Measurements from ENCODE around the gene ABCC2.
"Not testable (repeated sequence)": the region's sequence is repeated elsewhere in the genome, so short reads cannot be mapped to it uniquely, and the experiment has no call there.

The ABCC2 gene

GRCh38 chr10:99782447-99783286 is at the start of gene ABCC2:
Gene ABCC2 (plus strand): TSS chr10:99782640. CDS start chr10:99782845, 205 bp downstream.
- no peak for DNase-seq

DNA sequence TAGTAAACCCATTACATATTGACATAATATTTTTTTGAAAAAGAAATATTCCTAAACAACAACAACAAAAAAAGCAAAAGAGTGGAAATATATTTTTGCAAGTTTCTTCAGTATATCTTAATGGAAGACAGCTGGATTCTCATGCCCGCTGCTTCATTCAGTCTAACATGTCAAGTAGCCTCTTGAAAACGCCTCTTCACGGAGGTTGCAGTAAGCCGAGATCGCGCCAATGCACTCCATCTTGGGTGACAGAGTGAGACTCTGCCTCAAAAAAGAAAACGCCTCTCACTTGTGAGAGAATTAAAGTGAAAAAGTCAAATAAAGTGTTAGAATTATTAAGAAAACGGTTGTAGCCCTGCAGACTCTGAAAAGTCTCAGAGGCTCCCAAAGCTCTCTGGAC is 49.1 kb upstream of the ABCC2 start:
- DNase-seq, result no peak

DNA sequence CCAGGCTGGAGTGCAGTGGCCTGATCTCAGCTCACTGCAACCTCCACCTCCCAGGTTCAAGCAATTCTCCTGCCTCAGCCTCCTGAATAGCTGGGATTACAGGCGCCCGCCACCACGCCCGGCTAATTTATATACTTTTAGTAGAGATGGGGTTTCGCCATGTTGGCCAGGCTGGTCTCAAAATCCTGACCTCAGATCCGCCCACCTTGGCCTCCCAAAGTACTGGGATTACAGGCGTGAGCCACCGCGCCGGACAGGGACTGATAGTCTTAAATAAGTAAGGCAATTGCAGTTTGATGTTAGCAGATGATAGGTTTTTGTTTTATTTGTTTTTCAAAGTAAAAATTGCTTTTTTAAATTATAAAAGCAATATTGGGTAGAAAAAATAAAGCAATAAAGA is 48.3 kb upstream of the ABCC2 start:
- DNase-seq, result not testable (repeated sequence)

DNA sequence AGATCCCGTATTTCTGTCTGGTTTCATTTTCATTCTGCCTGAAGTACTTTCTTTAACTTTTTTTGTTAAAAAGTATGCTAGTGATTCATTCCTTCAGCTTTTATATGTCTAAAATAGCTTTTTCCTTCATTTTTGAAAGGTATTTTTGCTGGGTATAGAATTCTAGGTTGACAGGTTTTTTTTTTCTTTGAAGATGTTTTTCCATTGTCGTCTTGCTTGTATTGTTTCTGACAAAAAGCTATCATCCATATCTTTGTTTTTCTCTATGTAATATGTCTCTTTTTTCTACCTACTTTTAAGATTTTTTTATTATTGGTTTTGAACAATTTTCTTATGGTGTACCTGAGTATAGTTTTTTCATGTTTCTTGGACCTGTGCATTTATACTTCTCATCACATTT is 42.2 kb upstream of the ABCC2 start:
- no peak for DNase-seq

DNA sequence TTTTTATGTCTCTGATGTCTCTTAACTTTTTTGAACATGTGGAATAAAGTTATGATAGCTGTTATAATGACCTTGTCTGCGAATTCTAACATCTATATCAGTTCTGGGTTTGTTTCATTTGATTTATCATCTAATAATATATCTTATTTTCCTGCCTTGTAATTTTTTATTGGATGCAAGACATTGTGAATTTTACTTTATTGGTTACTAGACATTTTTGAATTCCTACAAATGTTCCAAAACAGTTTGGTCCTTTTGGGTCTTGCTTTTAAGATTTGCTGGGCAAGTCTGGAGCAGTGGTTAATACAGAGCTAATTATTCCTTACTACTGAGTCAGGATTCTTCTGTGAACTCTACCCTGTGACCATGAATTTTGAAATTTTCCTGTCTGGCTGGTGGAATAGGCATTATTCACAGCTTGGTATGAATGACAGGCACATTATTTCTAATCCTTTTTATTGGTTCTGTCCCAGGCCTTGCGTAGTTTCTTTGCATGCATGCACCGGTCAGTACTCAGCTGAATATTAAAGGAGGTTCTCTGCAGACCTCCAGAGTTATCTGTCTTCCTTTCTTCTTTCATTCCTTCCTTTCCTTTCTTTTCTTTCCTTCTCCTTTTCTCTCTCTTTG is 41.4 kb upstream of the ABCC2 start:
- DNase-seq, result no peak

GRCh38 chr10:99742254-99742653 is 40.2 kb upstream of the ABCC2 start:
- no peak for DNase-seq

GRCh38 chr10:99742701-99743100 is 39.7 kb upstream of the ABCC2 start:
- DNase-seq, result no peak

DNA sequence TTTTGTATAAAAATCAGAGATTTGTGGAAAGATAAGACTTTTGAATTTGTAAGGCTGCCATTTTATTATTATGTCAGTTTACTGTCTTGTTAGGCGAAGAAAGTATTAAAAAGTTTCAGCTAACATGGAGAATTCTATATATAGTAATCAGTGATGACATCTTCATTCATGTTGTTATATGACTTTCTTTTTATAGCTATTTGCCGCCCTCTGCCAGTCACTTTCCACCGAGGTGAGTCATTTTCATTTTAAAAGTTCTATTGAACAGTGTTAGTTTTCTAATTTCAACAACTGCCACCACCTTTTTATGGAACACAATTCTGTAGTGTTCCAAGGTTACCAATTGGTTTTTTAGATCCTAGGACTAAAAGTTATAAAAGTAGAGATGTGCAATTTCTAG is 38.6 kb upstream of the ABCC2 start:
- DNase-seq, result no peak

DNA sequence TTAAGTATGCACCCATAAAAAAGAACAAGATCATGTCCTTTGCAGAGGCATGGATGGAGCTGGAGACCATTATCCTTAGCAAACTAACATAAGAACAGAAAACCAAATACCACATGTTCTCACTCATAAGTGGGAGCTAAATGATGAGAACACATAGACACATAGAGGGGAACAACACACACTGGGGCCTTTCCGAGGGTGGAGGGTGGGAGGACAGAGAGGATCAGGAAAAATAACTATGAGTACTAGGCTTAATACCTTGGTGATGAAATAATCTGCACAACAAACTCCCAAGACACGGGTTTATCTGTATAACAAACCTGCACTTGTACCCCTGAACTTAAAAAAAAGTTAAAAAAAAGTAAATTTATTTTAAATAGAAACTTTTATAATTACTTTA is 36.3 kb upstream of the ABCC2 start:
- not testable (repeated sequence) for DNase-seq

- DNase-seq, result no peak
Observed at GRCh38 chr10:99748823-99749451, 33.5 kb upstream of the ABCC2 start.

- DNase-seq, result no peak
Observed at GRCh38 chr10:99750641-99751040, 31.8 kb upstream of the ABCC2 start.

DNA sequence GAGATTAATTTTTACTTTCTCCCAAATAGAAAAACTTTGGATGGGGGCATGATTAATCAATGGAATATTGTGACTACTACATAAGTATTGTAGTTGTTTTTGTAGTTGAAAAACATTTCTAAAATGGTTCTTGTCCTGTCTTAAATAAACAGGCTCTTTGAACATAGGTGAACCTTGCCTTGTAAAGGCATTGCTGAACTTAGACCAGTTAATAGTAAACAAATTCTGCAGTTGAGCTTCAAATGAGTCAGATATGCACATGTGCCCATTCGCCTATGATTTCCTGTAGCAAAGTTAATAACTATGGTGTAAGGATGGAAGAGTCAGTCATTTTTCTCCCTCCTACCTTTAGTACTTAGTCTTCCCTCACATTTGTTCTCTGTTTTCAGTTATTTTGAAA is 27.8 kb upstream of the ABCC2 start:
- no peak for DNase-seq

DNA sequence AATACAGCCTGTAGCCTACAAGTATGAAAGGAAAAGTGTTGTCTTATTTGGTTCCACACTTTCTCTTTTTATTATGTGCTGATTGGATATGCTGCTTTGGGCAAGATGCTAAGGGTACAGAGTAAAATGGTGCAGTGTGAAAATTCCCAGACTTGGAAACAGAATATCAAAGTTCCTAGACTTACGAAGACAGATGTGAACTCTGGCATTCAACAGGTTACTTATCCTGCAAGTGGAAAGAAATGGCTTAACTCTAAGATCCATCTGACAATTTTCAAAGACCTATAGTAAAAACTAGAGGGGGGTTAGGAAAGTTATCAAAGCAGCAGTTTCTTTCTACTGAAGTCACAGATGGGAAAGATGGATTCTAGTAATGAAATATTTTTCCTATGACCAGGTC is 26.3 kb upstream of the ABCC2 start:
- no peak for DNase-seq

- no peak for DNase-seq
Observed at GRCh38 chr10:99758211-99758891, 24.1 kb upstream of the ABCC2 start.

DNA sequence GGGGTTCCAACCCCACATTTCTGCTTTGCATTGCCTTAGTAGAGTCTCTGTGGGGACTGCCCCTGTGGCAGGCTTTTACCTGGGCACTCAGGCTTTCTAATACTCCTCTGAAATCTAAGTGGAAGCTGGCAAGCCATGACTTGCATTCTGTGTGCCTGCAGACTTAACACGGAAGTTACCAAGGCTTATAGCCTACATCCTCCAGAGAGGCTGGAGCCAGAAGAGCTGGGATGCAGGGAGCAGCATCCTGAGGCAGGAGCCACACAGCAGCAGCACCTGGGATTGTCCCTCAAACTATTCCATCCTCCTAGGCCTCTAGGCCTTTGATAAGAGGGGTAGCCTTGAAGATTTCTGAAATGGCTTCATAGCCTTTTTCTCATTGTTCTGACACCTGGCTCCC is 22.1 kb upstream of the ABCC2 start:
- no peak for DNase-seq

- no peak for DNase-seq
Observed at GRCh38 chr10:99761365-99761764, 21.1 kb upstream of the ABCC2 start.

GRCh38 chr10:99765672-99766301 is 16.7 kb upstream of the ABCC2 start:
- no peak for DNase-seq

DNA sequence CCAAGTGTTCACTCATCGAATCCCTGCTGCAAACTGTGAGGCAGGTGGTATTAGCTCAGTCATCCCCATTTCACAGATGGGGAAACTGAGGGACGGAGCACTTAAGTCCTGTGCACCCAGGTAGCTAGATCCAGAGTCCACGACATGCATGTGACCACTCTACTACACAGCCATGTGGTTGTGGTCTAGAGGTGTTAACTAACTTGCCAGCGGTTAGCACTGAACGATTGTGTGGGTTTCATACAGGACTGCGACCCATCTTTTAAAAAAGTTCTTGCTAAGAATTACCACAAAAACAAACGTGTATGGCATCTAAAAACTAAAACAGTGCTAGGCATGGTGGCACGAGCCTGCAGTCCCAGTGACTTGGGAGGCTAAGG is 16.1 kb upstream of the ABCC2 start:
- DNase-seq, result no peak

DNA sequence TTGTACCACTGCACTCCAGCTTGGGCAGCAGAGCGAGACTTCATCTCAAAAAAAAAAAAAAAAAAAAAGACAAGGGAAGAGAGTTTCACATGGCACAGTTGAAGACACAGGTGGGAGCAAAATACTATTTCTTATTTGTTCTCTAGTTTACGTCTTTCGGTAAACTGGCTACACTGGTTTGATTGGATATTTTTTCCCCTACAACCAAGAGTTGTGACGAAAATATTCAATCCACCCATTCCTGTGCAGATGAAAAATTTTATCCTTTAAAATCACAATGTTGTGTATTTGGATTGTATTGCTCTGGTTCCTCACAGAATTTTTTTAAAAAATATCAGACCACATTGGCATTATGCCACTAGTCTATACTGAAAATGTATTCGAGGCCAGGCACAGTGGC is 14.5 kb upstream of the ABCC2 start:
- no peak for DNase-seq

DNA sequence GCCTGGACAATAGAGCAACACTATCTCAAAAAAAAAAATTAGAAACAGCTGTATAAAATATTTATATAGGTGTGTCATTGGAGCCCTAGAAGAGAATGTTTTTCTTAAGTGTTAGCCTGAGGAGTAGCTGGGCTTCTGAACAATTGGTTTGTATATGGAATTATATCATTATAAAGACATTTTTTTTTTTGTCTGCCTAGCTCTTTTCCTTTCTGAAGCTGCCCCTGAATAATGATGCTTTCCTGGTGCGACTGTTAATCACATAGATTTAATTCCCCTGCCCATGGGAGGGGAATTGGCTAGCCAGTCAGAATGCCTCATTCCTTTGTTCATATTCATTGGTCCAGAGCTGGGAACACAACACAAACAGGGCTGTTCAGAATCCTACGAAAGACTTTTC is 13.9 kb upstream of the ABCC2 start:
- no peak for DNase-seq

- no peak for DNase-seq
Observed at GRCh38 chr10:99769706-99770105, 12.7 kb upstream of the ABCC2 start.

DNA sequence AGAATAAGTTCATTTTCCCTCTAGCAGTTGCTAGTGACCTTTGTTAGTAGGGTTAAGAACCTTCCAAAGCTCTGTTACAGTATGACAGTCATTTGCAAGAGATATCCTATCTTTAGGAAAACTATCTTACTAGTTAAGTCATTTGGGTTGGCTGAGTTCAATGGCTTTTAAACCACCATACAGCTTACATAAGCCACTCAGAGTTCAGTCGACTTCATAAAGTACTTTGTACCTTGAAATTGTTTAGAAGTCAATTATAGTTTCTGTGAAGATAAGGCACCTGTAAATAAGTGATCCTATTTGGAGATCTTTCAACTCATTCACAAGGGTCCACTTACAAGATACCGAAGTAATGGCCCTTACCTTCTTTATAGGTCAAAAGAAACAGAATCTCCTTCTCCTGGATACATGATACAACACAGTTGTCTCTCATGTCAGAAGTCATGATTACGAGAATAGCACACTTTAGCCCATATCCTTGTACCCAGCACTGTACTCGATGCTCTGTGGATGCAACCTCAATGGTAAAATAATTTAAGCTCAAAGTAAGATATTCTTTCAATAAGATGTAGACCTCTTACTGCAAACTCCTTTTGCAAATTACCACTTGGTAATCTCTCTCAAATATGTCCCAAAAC is 11.9 kb upstream of the ABCC2 start:
- no peak for DNase-seq

DNA sequence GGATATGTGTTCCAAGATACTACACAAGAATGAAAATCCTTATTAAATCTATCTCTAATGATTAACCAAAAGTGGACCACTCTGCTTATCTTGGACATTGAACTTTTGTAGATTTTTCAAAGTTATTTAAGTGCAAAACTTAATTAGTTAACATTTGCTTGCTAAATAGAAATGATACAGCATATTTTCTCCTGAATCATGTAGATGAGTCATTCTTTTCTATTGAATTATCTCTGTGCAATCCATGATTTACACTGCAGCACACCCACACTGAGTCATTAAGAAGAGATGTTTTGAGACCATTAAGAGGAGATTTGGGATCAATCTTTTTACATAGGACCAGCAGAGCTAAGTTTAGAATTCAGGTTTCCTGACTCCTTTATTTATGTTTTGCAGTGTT is 6.6 kb upstream of the ABCC2 start:
- DNase-seq, result no peak
